ENCODE data around the gene CFAP221. TPM values are rescaled to one million over a fixed set of nuclear protein-coding genes. Genes with fewer than 3 reads are reported as not detected.

CFAP221 gene
- total RNA-seq, 1 donor = not detected

DNA sequence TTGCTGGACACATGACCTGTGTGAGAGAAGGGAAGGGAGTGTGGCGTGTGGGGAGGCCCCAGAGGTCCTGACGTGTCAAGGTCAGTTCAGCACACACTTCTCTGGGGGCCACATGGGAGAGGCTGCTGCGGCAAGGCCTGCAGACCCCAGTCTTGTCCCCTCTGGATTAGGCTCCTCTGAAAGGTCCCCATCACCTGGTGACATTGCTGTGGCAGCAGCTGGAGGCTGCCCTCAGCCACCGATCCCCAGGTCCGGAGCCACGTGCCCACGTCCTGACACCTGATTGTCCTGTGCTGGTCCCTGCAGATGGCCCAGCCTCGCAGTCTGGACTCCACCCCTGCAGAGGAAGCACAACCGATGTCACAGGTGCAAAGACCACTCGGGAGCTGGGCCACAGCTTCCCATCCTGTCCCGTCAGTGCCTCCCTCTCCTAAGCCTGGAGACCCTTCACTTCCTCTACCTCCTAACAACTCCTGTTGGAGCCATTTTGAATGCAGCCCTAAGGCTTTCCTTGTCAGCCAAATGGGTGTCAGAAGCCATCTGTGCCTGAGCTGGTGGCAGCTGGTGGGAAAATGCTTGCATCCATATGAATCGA lies 147.5 kb downstream of the CFAP221 start:
- DNase-seq (ENCODE audit: low read depth) = no peak
- TF ChIP-seq, protein P1, sequence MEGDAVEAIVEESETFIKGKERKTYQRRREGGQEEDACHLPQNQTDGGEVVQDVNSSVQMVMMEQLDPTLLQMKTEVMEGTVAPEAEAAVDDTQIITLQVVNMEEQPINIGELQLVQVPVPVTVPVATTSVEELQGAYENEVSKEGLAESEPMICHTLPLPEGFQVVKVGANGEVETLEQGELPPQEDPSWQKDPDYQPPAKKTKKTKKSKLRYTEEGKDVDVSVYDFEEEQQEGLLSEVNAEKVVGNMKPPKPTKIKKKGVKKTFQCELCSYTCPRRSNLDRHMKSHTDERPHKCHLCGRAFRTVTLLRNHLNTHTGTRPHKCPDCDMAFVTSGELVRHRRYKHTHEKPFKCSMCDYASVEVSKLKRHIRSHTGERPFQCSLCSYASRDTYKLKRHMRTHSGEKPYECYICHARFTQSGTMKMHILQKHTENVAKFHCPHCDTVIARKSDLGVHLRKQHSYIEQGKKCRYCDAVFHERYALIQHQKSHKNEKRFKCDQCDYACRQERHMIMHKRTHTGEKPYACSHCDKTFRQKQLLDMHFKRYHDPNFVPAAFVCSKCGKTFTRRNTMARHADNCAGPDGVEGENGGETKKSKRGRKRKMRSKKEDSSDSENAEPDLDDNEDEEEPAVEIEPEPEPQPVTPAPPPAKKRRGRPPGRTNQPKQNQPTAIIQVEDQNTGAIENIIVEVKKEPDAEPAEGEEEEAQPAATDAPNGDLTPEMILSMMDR (IDR thresholded peaks at IDR 0.05; ENCODE audit: insufficient read depth, low read length) = no peak
- no peak overlapping the region for H3K4me3 ChIP-seq (ENCODE audit: low read depth, low read length)

DNA sequence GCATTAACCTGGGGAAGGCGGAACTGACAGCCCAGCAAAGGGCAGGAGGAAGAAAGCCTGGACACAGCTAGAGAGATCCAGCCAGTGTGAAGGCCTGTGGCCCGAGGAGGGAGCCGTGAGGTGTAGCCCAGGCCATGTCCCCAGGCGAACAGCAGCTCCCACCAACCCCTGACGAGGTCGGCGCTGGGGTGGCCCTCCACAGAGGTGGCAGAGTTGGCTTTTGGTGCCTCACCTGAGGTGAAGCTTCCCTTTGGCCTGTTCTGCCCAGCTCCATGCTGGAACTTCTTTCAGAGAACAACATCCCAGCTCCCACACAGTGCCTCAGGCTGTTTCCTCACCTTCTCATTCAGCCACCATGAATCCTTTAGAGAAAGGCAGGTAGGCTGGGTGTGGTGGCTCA lies 148.1 kb downstream of the CFAP221 start:
- H3K4me3 ChIP-seq (ENCODE audit: low read depth, low read length) = no peak overlapping the region
- no peak for DNase-seq (ENCODE audit: low read depth)
- TF ChIP-seq, protein P1 (IDR thresholded peaks at IDR 0.05; ENCODE audit: insufficient read depth, low read length) = no peak

DNA sequence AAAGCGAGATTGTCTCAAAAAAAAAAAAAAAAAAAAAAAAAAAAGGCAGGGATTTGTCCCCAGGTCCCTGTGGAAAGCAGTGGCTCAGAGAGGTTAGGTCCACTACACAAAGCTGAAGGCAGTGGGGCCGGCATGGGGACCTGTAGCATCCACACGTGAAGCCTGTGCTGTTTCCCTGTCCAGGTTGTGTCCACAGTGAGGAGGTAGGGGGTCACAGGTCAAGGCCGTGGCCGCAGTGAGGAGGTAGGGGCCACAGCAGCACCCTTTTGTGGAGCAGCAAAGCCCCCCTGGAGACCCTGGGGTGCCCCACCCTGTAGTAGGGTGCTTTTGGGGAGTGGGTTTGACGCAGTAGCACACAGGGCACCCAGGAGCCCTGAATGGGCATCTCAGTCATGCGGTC lies 148.7 kb downstream of the CFAP221 start:
- H3K4me3 ChIP-seq (ENCODE audit: low read depth, low read length) = no peak overlapping the region
- DNase-seq (ENCODE audit: low read depth) = no peak
- TF ChIP-seq, protein P1 (IDR thresholded peaks at IDR 0.05; ENCODE audit: insufficient read depth, low read length) = no peak

DNA sequence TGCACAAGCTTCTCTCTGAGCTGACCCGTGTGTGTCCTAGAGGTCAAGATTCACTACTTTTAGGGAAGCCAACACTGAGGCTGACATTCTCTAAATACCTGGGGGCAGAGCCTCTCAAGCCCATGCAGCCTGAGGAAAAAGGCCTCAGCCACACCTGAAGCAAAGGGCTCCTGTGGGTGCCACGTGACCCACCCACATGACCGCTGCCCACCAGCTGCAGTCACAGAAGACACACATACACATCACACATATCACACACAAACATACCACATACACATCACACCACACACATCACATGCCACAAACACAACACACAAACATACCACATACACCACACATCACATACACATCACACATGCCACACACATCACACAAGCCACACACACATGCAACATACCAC lies 149.3 kb downstream of the CFAP221 start:
- TF ChIP-seq, protein P1 (IDR thresholded peaks at IDR 0.05; ENCODE audit: insufficient read depth, low read length) = no peak
- DNase-seq (ENCODE audit: low read depth) = no peak
- no peak overlapping the region for H3K4me3 ChIP-seq (ENCODE audit: low read depth, low read length)

- H3K4me3 ChIP-seq (ENCODE audit: low read depth, low read length) = no peak overlapping the region
- TF ChIP-seq, protein P1 (IDR thresholded peaks at IDR 0.05; ENCODE audit: insufficient read depth, low read length) = no peak
- DNase-seq (ENCODE audit: low read depth) = no peak
Observed at GRCh38 chr2:119693967-119694366, 149.7 kb downstream of the CFAP221 start.

DNA sequence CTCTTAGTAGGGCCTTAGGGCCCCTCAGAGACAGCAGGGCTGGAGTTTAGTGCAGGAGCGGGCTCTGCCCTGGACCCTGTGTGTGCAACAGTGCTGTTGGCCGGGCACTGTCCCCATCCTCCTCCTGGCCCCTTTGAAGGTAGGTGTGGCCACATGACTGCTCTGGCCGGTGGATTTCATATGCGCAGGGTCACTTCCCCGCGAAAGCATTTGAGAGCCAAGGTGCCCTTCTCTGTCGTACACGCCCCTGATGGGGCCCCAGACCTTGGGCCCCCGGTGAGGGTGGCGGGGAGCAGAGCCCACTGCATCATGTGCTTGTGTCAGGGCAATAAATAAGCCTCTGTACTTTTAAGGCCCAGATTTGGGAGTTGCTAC lies 150.2 kb downstream of the CFAP221 start:
- no peak overlapping the region for H3K4me3 ChIP-seq (ENCODE audit: low read depth, low read length)
- DNase-seq (ENCODE audit: low read depth) = no peak
- TF ChIP-seq, protein P1 (IDR thresholded peaks at IDR 0.05; ENCODE audit: insufficient read depth, low read length) = no peak
